ENCODE data around the gene ST6GALNAC5.
A peak's percentile ranks its signal among the peaks of the same experiment; 100 is the strongest.

ST6GALNAC5 gene

DNA sequence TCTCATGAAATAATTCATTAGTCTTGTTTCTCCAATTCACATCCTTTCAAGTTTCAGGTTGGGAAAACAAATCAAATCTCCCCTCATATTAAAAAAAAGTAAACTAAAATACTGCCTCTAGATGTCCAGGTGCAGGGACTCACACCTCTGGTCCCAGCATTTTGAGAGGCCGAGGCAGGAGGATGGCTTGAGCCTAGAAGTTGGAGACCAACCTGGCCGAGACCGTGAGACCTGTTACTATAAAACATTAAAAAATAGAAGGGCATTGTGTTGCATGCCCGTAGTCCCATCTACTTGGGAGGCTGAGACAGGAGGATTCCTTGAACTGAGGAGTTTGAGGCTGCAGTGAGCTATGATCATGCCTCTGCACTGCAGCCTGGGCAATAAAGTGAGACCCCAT, 61.9 kb downstream of the ST6GALNAC5 start:
- 83% methylated on average over 4 of the region's 4 CpGs for WGBS
- no peak overlapping the region for H2AK5ac ChIP-seq (ENCODE audit: low read length, severe bottlenecking)

GRCh38 chr1:76933847-76934815, 66.9 kb downstream of the ST6GALNAC5 start:
- Histone ChIP-seq H3K4me2 (ENCODE audit: low read length, poor library complexity, severe bottlenecking) (no peak overlapping the region), H3K79me1 (replicated peaks; ENCODE audit: low read length, poor library complexity, severe bottlenecking) (no peaks in the 10 kb centered on the region), H3K9me3 (ENCODE audit: control insufficient read depth, low read length) (peaks cover 8% of the 10 kb centered on the region), H3K18ac (ENCODE audit: low read depth in 1 of 2, low read length in 2 of 2) (no peak overlapping the region), H2BK12ac (ENCODE audit: low read length in 2 of 2) (no peak overlapping the region), H2AFZ (ENCODE audit: low read depth, low read length) (no peak overlapping the region), H3K4me1 (ENCODE audit: control insufficient read depth, insufficient read depth, low read depth, low read length) (no peaks in the 10 kb centered on the region), H2AK5ac (ENCODE audit: low read length, severe bottlenecking) (no peak overlapping the region), H2BK120ac (ENCODE audit: low read depth, low read length) (no peak overlapping the region), H3K23ac (ENCODE audit: low read length in 2 of 2) (no peak overlapping the region), H3K27me3 (ENCODE audit: control insufficient read depth in 1 of 2, insufficient read depth in 1 of 2, low read length in 2 of 2) (peaks cover 0 to 5% of the 10 kb centered on the region in 2 experiments), H2BK15ac (ENCODE audit: low read depth, poor library complexity, severe bottlenecking) (no peak overlapping the region), H3K27ac (ENCODE audit: low read length, poor library complexity, severe bottlenecking) (no peak overlapping the region), H3K9ac (ENCODE audit: low read length) (no peak overlapping the region), H3K36me3 (ENCODE audit: control insufficient read depth in 1 of 2, insufficient read depth in 2 of 2, low read depth in 1 of 2, low read length in 2 of 2) (no peaks in the 10 kb centered on the region), H3K4ac (ENCODE audit: low read depth in 1 of 2, low read length in 2 of 2) (no peak overlapping the region), H4K91ac (ENCODE audit: low read length) (no peak overlapping the region), H3K4me3 (ENCODE audit: insufficient read depth in 1 of 2, low read depth in 1 of 2, low read length in 2 of 2) (no peak overlapping the region), H3K14ac (ENCODE audit: low read length in 2 of 2) (no peak overlapping the region), H4K8ac (ENCODE audit: low read length) (no peak overlapping the region), H2BK5ac (ENCODE audit: low read depth, low read length, poor library complexity, severe bottlenecking) (no peak overlapping the region)
- 73% methylated on average over 6 of the region's 6 CpGs for WGBS
- no peak for DNase-seq

More for the DNA sequence above, 61.9 kb downstream of the ST6GALNAC5 start:
- no peaks in the 10 kb centered on the region for H3K79me1 ChIP-seq (replicated peaks; ENCODE audit: low read length, poor library complexity, severe bottlenecking)
- H2BK5ac ChIP-seq (ENCODE audit: low read depth, low read length, poor library complexity, severe bottlenecking): no peak overlapping the region
- no peak overlapping the region for H3K4ac ChIP-seq (ENCODE audit: low read depth in 1 of 2, low read length in 2 of 2)
- H3K27me3 ChIP-seq (ENCODE audit: control insufficient read depth in 1 of 2, insufficient read depth in 1 of 2, low read length in 2 of 2): no peaks in the 10 kb centered on the region
- no peak overlapping the region for H3K4me2 ChIP-seq (ENCODE audit: low read length, poor library complexity, severe bottlenecking)
- no peak for DNase-seq
- no peak overlapping the region for H3K27ac ChIP-seq (ENCODE audit: low read length, poor library complexity, severe bottlenecking)
- H3K23ac ChIP-seq (ENCODE audit: low read length in 2 of 2): no peak overlapping the region
- no peak overlapping the region for H2AFZ ChIP-seq (ENCODE audit: low read depth, low read length)
- no peaks in the 10 kb centered on the region for H3K4me1 ChIP-seq (ENCODE audit: control insufficient read depth, insufficient read depth, low read depth, low read length)
- H2BK120ac ChIP-seq (ENCODE audit: low read depth, low read length): no peak overlapping the region
- no peak overlapping the region for H3K4me3 ChIP-seq (ENCODE audit: insufficient read depth in 1 of 2, low read depth in 1 of 2, low read length in 2 of 2)
- H2BK15ac ChIP-seq (ENCODE audit: low read depth, poor library complexity, severe bottlenecking): no peak overlapping the region
- H3K9me3 ChIP-seq (ENCODE audit: control insufficient read depth, low read length): peaks cover 8% of the 10 kb centered on the region
- H3K9ac ChIP-seq (ENCODE audit: low read length): no peak overlapping the region
- no peak overlapping the region for H3K14ac ChIP-seq (ENCODE audit: low read length in 2 of 2)
- H4K8ac ChIP-seq (ENCODE audit: low read length): no peak overlapping the region
- no peak overlapping the region for H4K91ac ChIP-seq (ENCODE audit: low read length)
- H2BK12ac ChIP-seq (ENCODE audit: low read length in 2 of 2): no peak overlapping the region
- H3K36me3 ChIP-seq (ENCODE audit: control insufficient read depth in 1 of 2, insufficient read depth in 2 of 2, low read depth in 1 of 2, low read length in 2 of 2): no peaks in the 10 kb centered on the region
- H3K18ac ChIP-seq (ENCODE audit: low read depth in 1 of 2, low read length in 2 of 2): no peak overlapping the region

GRCh38 chr1:76938304-76938703, 71.0 kb downstream of the ST6GALNAC5 start:
- peaks cover 0 to 5% of the 10 kb centered on the region in 2 experiments for H3K27me3 ChIP-seq (ENCODE audit: control insufficient read depth in 1 of 2, insufficient read depth in 1 of 2, low read length in 2 of 2)
- H3K4me3 ChIP-seq (ENCODE audit: insufficient read depth in 1 of 2, low read depth in 1 of 2, low read length in 2 of 2): no peak overlapping the region
- no peak overlapping the region for H3K9ac ChIP-seq (ENCODE audit: low read length)
- no peak overlapping the region for H3K27ac ChIP-seq (ENCODE audit: low read length, poor library complexity, severe bottlenecking)
- no peak overlapping the region for H2BK5ac ChIP-seq (ENCODE audit: low read depth, low read length, poor library complexity, severe bottlenecking)
- H3K79me1 ChIP-seq (replicated peaks; ENCODE audit: low read length, poor library complexity, severe bottlenecking): no peaks in the 10 kb centered on the region
- no peak overlapping the region for H2BK120ac ChIP-seq (ENCODE audit: low read depth, low read length)
- H2BK15ac ChIP-seq (ENCODE audit: low read depth, poor library complexity, severe bottlenecking): no peak overlapping the region
- H2AK5ac ChIP-seq (ENCODE audit: low read length, severe bottlenecking): no peak overlapping the region
- no peak overlapping the region for H2BK12ac ChIP-seq (ENCODE audit: low read length in 2 of 2)
- WGBS: 80% methylated on average over 2 of the region's 2 CpGs
- no peak overlapping the region for H4K8ac ChIP-seq (ENCODE audit: low read length)
- H2AFZ ChIP-seq (ENCODE audit: low read depth, low read length): no peak overlapping the region
- H3K18ac ChIP-seq (ENCODE audit: low read depth in 1 of 2, low read length in 2 of 2): no peak overlapping the region
- H3K9me3 ChIP-seq (ENCODE audit: control insufficient read depth, low read length): no peaks in the 10 kb centered on the region
- DNase-seq: no peak
- no peaks in the 10 kb centered on the region for H3K36me3 ChIP-seq (ENCODE audit: control insufficient read depth in 1 of 2, insufficient read depth in 2 of 2, low read depth in 1 of 2, low read length in 2 of 2)
- H3K4me2 ChIP-seq (ENCODE audit: low read length, poor library complexity, severe bottlenecking): no peak overlapping the region
- H4K91ac ChIP-seq (ENCODE audit: low read length): no peak overlapping the region
- no peaks in the 10 kb centered on the region for H3K4me1 ChIP-seq (ENCODE audit: control insufficient read depth, insufficient read depth, low read depth, low read length)
- H3K23ac ChIP-seq (ENCODE audit: low read length in 2 of 2): no peak overlapping the region
- H3K14ac ChIP-seq (ENCODE audit: low read length in 2 of 2): no peak overlapping the region
- no peak overlapping the region for H3K4ac ChIP-seq (ENCODE audit: low read depth in 1 of 2, low read length in 2 of 2)

DNA sequence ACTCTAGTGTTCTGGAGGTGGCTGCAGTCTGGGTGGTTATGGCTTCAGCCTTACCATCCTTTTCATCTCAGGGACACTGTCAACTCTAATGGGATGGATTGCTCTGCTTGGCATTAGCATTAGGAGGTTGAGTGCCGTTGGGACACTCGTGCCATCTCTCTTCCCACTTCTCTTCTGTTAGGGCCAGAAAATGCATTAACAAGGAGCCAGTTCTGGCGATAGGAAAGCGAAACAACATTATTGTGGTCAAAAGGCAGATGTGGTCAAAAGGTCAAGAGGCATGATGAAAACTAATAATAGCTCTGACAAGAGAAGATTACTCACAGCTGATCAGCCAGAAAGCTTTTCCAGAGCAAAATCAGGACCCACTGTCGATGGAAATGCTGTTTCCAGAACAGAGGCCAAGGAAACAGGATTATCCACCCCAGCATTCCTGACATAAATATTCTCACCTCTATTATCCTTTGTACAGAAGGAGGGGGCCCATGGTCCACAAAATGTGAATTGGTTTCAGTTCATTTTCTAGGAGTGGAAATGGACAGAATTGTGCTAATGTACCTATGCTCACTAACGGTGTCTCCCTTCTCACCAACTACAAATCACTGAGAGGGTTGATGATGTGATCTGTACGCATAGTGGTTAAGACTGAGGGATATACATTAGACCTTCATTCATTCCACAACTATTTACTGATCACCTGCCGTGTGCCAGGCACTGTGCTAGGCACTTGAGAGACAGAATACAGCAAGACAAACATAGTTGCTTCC, 72.0 kb downstream of the ST6GALNAC5 start:
- Histone ChIP-seq H3K9ac (ENCODE audit: low read length) (peak overlapping the region; percentile 8), H3K79me1 (replicated peaks; ENCODE audit: low read length, poor library complexity, severe bottlenecking) (no peaks in the 10 kb centered on the region), H3K23ac (ENCODE audit: low read length in 2 of 2) (no peak overlapping the region), H2BK120ac (ENCODE audit: low read depth, low read length) (no peak overlapping the region), H3K4me3 (ENCODE audit: insufficient read depth in 1 of 2, low read depth in 1 of 2, low read length in 2 of 2) (peak overlapping the region in 1 of 2 experiments; percentile 56), H4K91ac (ENCODE audit: low read length) (no peak overlapping the region), H3K18ac (ENCODE audit: low read depth in 1 of 2, low read length in 2 of 2) (no peak overlapping the region), H3K4me1 (ENCODE audit: control insufficient read depth, insufficient read depth, low read depth, low read length) (no peaks in the 10 kb centered on the region), H3K27ac (ENCODE audit: low read length, poor library complexity, severe bottlenecking) (no peak overlapping the region), H2BK15ac (ENCODE audit: low read depth, poor library complexity, severe bottlenecking) (no peak overlapping the region), H3K4me2 (ENCODE audit: low read length, poor library complexity, severe bottlenecking) (no peak overlapping the region), H4K8ac (ENCODE audit: low read length) (no peak overlapping the region), H3K36me3 (ENCODE audit: control insufficient read depth in 1 of 2, insufficient read depth in 2 of 2, low read depth in 1 of 2, low read length in 2 of 2) (no peaks in the 10 kb centered on the region), H2AK5ac (ENCODE audit: low read length, severe bottlenecking) (no peak overlapping the region), H3K4ac (ENCODE audit: low read depth in 1 of 2, low read length in 2 of 2) (no peak overlapping the region), H3K9me3 (ENCODE audit: control insufficient read depth, low read length) (no peaks in the 10 kb centered on the region), H2BK5ac (ENCODE audit: low read depth, low read length, poor library complexity, severe bottlenecking) (no peak overlapping the region), H2BK12ac (ENCODE audit: low read length in 2 of 2) (no peak overlapping the region), H2AFZ (ENCODE audit: low read depth, low read length) (no peak overlapping the region), H3K14ac (ENCODE audit: low read length in 2 of 2) (no peak overlapping the region), H3K27me3 (ENCODE audit: control insufficient read depth in 1 of 2, insufficient read depth in 1 of 2, low read length in 2 of 2) (peaks cover 0 to 5% of the 10 kb centered on the region in 2 experiments)
- WGBS: 30% methylated on average over 8 of the region's 8 CpGs
- peak; percentile 76 for DNase-seq
